Measurements from ENCODE around the gene KERA. TPM values are rescaled to one million over a fixed set of nuclear protein-coding genes. Genes with fewer than 3 reads are reported as not detected.

Gene KERA
- total and polyA plus RNA-seq, 9 donors: 0.10 to 0.13 (median 0.10) TPM; not detected in 5

DNA sequence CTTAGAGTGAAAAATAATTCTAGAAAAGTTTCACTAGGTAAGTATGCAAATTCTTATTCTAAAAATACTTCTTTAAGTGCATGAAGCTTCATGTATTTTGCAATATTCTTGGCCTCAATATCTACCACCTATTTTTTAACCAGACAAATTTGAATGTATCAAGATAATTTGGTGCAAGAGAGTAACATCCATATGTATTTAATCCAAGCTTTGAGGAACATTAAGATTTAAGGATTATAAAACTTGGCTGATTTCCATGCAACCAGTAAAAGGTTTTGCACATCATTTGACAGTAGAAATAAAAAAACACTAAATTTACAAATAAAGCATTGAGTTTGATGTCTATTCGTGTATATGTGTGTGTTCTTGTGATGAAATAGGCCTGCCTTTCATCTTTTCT lies 45.8 kb upstream of the KERA start:
- H3K4me1 ChIP-seq (ENCODE audit: insufficient read depth): no peaks in the 10 kb centered on the region
- no peak overlapping the region for H3K27ac ChIP-seq
- H3K4me3 ChIP-seq: no peak overlapping the region
- WGBS, 3 donors: 55 to 63% (median 55%) methylated on average over 1 of the region's 1 CpG
- TF ChIP-seq, protein P1, sequence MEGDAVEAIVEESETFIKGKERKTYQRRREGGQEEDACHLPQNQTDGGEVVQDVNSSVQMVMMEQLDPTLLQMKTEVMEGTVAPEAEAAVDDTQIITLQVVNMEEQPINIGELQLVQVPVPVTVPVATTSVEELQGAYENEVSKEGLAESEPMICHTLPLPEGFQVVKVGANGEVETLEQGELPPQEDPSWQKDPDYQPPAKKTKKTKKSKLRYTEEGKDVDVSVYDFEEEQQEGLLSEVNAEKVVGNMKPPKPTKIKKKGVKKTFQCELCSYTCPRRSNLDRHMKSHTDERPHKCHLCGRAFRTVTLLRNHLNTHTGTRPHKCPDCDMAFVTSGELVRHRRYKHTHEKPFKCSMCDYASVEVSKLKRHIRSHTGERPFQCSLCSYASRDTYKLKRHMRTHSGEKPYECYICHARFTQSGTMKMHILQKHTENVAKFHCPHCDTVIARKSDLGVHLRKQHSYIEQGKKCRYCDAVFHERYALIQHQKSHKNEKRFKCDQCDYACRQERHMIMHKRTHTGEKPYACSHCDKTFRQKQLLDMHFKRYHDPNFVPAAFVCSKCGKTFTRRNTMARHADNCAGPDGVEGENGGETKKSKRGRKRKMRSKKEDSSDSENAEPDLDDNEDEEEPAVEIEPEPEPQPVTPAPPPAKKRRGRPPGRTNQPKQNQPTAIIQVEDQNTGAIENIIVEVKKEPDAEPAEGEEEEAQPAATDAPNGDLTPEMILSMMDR (IDR thresholded peaks at IDR 0.05): no peak
- no peak for DNase-seq
- intact Hi-C loops (cut with DNase I): loop anchor here in 1 of 4 donors (10.0 kb wide), 1 partner anchor 221 kb away; no protein-coding TSS in a partner anchor
- no peaks in the 10 kb centered on the region for H3K36me3 ChIP-seq
- H3K27me3 ChIP-seq: no peaks in the 10 kb centered on the region
- no peaks in the 10 kb centered on the region for H3K9me3 ChIP-seq

DNA sequence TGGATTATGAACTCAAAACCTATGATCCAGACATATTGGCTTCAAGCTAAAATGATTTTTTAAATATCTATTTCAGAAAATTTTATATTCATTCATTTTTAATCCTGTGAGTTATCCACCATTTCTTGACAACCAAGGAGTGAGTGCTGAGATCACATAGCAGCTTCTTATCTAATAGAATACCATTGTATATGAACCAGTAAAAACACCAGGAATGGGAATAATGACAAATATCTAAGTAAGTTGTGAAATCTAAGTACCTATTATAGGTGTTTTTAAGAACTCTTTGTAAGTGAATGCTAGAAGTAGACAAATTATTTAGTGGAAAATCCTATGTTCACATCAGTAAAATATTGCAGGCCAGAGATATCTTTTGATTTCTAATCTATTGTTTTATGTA lies 45.3 kb upstream of the KERA start:
- Histone ChIP-seq H3K9me3 (no peaks in the 10 kb centered on the region), H3K27ac (no peak overlapping the region), H3K27me3 (no peaks in the 10 kb centered on the region), H3K36me3 (no peaks in the 10 kb centered on the region), H3K4me1 (ENCODE audit: insufficient read depth) (no peaks in the 10 kb centered on the region), H3K4me3 (no peak overlapping the region)
- DNase-seq: no peak
- TF ChIP-seq, protein P1 (IDR thresholded peaks at IDR 0.05): no peak
- no peak for TF ChIP-seq EP300 (IDR thresholded peaks at IDR 0.05)
- TF ChIP-seq POLR2A (IDR thresholded peaks at IDR 0.05): no peak
- intact Hi-C loops (cut with DNase I): loop anchor here in 1 of 4 donors (10.0 kb wide), 1 partner anchor 222 kb away; no protein-coding TSS in a partner anchor

DNA sequence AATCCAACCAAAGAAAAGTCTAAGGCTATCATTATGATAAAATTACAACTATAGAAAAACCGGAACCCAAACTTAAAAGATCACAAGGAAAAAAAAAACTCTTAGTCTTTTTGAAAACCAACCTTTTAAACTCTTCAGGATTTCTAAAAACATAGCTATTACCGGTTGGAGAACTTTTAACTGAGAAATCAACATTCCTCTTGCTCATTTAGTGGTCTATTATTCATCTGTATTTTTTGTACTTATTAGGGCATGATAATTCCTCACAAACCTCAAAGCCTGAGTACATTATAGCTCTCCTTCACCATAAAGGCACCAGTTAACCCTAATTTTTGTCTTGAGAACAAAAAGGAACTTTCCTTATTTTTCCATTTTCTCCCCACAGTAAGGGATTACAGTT lies 43.1 kb upstream of the KERA start:
- no peaks in the 10 kb centered on the region for H3K4me1 ChIP-seq (ENCODE audit: insufficient read depth)
- no peak overlapping the region for H3K27ac ChIP-seq
- no peak overlapping the region for H3K4me3 ChIP-seq
- DNase-seq: no peak
- H3K36me3 ChIP-seq: no peaks in the 10 kb centered on the region
- no peak for TF ChIP-seq EP300 (IDR thresholded peaks at IDR 0.05)
- 34 to 54% (median 47%) methylated on average over 2 of the region's 2 CpGs for WGBS, 3 donors
- H3K9me3 ChIP-seq: no peaks in the 10 kb centered on the region
- no peaks in the 10 kb centered on the region for H3K27me3 ChIP-seq
- intact Hi-C loops (cut with DNase I): loop anchor here in 1 of 4 donors (10.0 kb wide), 1 partner anchor 224 kb away; no protein-coding TSS in a partner anchor

DNA sequence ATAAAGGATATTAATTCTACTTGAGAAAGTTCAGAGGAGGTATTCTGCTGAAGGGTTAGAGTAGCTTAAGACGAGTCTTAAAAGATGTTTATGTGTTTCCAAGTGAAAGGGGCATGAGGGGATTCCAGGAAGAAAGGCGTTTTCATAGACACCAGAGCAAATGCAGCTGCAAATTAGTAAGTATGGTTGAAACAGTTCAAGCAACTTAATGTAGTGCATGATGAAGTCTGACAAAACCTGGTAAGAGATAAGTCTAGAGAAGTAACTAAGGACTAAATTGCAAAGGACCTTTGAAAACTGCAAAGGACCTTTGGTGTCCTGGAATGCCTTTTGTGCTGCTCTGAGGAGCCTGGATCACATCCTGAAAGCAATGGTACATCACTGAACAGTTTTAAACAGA lies 42.0 kb upstream of the KERA start:
- 86 to 91% (median 87%) methylated on average over 2 of the region's 2 CpGs for WGBS, 3 donors
- Histone ChIP-seq H3K36me3 (no peaks in the 10 kb centered on the region), H3K9me3 (no peaks in the 10 kb centered on the region), H3K4me3 (no peak overlapping the region), H3K4me1 (ENCODE audit: insufficient read depth) (no peaks in the 10 kb centered on the region), H3K27ac (no peak overlapping the region), H3K27me3 (no peaks in the 10 kb centered on the region)
- intact Hi-C loops (cut with DNase I): loop anchor here in 1 of 4 donors (10.0 kb wide), 1 partner anchor 225 kb away; no protein-coding TSS in a partner anchor
- no peak for DNase-seq
- TF ChIP-seq, protein P1 (IDR thresholded peaks at IDR 0.05): no peak
- TF ChIP-seq POLR2A (IDR thresholded peaks at IDR 0.05) (no peak), EP300 (IDR thresholded peaks at IDR 0.05) (no peak)

DNA sequence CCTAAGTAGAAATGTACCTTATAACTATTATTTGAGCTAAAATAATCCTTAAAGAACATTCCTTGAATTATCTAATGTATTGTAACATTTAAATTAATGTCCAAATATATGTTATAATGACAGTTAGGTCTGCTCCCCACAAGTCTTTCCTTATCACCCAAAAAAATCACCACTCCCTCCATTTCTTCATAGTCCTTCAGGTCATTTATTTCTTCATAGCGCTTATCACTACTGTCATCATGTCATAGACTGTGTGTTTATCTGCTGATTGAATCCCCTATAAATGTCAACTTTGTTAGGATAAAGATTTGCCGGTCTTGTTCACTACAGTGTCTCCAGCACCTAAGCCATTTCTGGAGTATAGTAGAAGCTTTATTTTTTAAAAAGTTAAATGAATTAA lies 41.5 kb upstream of the KERA start:
- TF ChIP-seq, protein P1 (IDR thresholded peaks at IDR 0.05): no peak
- TF ChIP-seq POLR2A (IDR thresholded peaks at IDR 0.05) (no peak), EP300 (IDR thresholded peaks at IDR 0.05) (no peak)
- Histone ChIP-seq H3K27me3 (no peaks in the 10 kb centered on the region), H3K4me3 (no peak overlapping the region), H3K9me3 (no peaks in the 10 kb centered on the region), H3K36me3 (no peaks in the 10 kb centered on the region), H3K4me1 (ENCODE audit: insufficient read depth) (no peaks in the 10 kb centered on the region), H3K27ac (no peak overlapping the region)
- intact Hi-C loops (cut with DNase I): no loop called here
- DNase-seq: no peak
- WGBS, 3 donors: 47 to 48% (median 48%) methylated on average over 2 of the region's 2 CpGs
